Bronchial epithelial cell (primary cell): Measurements from ENCODE around the gene WLS. TPM values are rescaled to one million over a fixed set of nuclear protein-coding genes. Genes with fewer than 3 reads are reported as not detected.
A peak's percentile ranks its signal among the peaks of the same experiment; 100 is the strongest.
"Not testable (repeated sequence)": the region's sequence is repeated elsewhere in the genome, so short reads cannot be mapped to it uniquely, and the experiment has no call there.

ENCODE experiments used
- DNase-seq: peaks from one replicate; pipeline ENCODE4 v3.0.0-alpha.2; 2010; ENCODE audit warnings: low read depth
- FAIRE-seq: peaks from 2 replicates; lab custom pipeline; 2011; peaks lifted over from hg19 to GRCh38; lab: Jason Lieb, UNC
- H3K27me3 ChIP-seq: 2 replicates; pipeline ENCODE4 v1.5.1; 2011; ENCODE audit warnings: low read length; ENCODE audit not compliant: control insufficient read depth, insufficient read depth
- H3K36me3 ChIP-seq: 2 replicates; pipeline ENCODE4 v1.5.1; 2011; ENCODE audit warnings: low read length; ENCODE audit not compliant: control insufficient read depth, insufficient read depth
- H3K4me3 ChIP-seq: 2 replicates; pipeline ENCODE4 v1.5.1; 2011; ENCODE audit warnings: mild to moderate bottlenecking, low read depth, low read length, control low read depth
- CTCF ChIP-seq: IDR thresholded peaks from 2 replicates; pipeline ENCODE4 v1.5.1; 2011; ENCODE audit warnings: mild to moderate bottlenecking, moderate library complexity, low read length, control low read depth, inconsistent platforms; ENCODE audit not compliant: insufficient read depth, severe bottlenecking
- total RNA-seq: library from RNA; depleted of rRNA; stranded (reverse); fragments of >200 nt; gene quantifications from 2 replicates; pipeline ENCODE4 v1.2.1, GENCODE V29; 2014

Gene WLS
- total RNA-seq, 1 donor from 2014 or later = 39.8 TPM

GRCh38 chr1:68162761-68163160 lies 69.6 kb downstream of the WLS start:
- Histone ChIP-seq H3K36me3 (peaks cover 5% of the 10 kb centered on the region), H3K27me3 (no peaks in the 10 kb centered on the region), H3K4me3 (no peak overlapping the region)
- TF ChIP-seq CTCF = peak; percentile 13
- DNase-seq = no peak
- peak; percentile 88 for FAIRE-seq

- not testable (repeated sequence) for H3K4me3 ChIP-seq, H3K27me3 ChIP-seq, H3K36me3 ChIP-seq, DNase-seq, FAIRE-seq
Observed at GRCh38 chr1:68161672-68162071, 70.7 kb downstream of the WLS start.

- DNase-seq, FAIRE-seq, H3K27me3 ChIP-seq, H3K4me3 ChIP-seq, H3K36me3 ChIP-seq: not testable (repeated sequence)
Observed at GRCh38 chr1:68160935-68161334, 71.4 kb downstream of the WLS start.

DNA sequence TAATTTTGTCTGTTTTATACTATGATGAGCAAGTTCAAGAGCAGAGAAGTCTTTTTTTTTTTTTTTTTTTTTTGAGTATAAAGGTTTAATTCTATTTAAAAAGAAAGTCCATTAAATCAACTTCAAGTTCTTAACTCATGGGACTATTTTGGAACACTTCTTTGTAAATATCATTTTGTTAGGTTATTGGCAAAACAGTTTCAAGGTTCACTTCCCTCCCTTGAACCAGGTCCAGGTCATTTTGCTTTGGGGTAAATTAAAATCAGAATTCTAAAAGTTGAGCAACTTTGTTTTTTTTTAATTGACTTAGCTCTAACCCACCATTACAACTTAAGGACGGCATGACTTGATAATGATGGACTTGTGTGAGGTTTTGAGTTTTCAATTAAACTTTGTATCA lies 72.3 kb downstream of the WLS start:
- peaks cover 6% of the 10 kb centered on the region for H3K36me3 ChIP-seq
- no peak for TF ChIP-seq CTCF
- no peaks in the 10 kb centered on the region for H3K27me3 ChIP-seq
- DNase-seq = no peak
- FAIRE-seq = no peak
- H3K4me3 ChIP-seq = no peak overlapping the region

DNA sequence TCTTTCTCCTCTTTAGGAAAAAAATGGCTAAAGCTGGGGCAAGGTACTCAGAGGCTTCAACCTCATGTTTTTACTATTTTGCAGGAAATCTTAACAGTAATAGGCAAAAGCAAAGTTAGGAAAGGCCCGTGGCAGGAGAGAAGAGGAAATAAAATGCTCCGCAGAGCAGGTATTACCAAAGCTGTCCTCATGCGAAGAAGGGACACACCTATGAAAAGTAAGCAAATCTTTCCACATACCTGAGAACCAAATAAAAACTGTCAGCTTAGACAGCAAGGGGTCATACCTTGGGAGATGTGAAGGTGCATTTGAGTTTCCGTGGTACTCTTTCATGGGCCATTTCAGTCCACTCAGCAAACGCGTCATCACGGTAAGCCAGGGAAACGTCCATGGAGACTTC lies 73.5 kb downstream of the WLS start:
- Histone ChIP-seq H3K27me3 (no peaks in the 10 kb centered on the region), H3K36me3 (peaks cover 6% of the 10 kb centered on the region), H3K4me3 (no peak overlapping the region)
- TF ChIP-seq CTCF = no peak
- FAIRE-seq (no peak), DNase-seq (no peak)

GRCh38 chr1:68157416-68157815 lies 74.9 kb downstream of the WLS start:
- peaks cover 8% of the 10 kb centered on the region for H3K36me3 ChIP-seq
- TF ChIP-seq CTCF = no peak
- DNase-seq (no peak), FAIRE-seq (no peak)
- no peak overlapping the region for H3K4me3 ChIP-seq
- no peaks in the 10 kb centered on the region for H3K27me3 ChIP-seq

DNA sequence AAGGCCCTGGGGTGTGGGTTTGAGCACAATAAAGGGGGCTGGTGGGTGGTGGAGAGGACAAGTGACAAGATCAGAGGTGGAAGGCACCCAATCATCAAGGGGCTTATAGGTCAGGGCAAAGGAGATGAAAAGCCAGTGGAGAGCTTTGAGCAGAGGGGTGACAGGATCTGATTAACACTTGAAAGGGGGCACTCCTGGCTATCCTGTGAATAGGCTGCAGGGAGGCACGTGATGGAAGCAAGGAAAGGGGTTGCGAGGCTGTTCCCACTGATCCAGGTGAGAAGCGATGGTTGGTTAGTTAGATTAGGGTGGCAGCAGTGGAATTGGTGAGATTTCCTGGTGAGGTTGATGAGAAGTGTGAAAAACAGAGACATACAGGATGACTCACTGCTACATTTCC lies 80.6 kb downstream of the WLS start:
- no peak for FAIRE-seq
- H3K4me3 ChIP-seq = no peak overlapping the region
- DNase-seq = peak; percentile 2
- H3K27me3 ChIP-seq = no peaks in the 10 kb centered on the region
- peaks cover 14% of the 10 kb centered on the region for H3K36me3 ChIP-seq
- no peak for TF ChIP-seq CTCF
